Lung (tissue), 12 donors: ENCODE data around the gene NUP205. TPM values are rescaled to one million over a fixed set of nuclear protein-coding genes. Genes with fewer than 3 reads are reported as not detected.
"Not testable (repeated sequence)": the region's sequence is repeated elsewhere in the genome, so short reads cannot be mapped to it uniquely, and the experiment has no call there.

Experiments used
- ATAC-seq: fragments of 200-7000 bp; cut with Tn5 transposase; one replicate; pipeline ENCODE4 v1.9.1; 2020; ENCODE audit warnings: moderate number of reproducible peaks; ENCODE audit not compliant: insufficient read depth, low FRiP score
- DNase-seq, 3 donors: peaks; one replicate each; pipeline ENCODE4 v3.0.0-alpha.2; 2013 to 2017
- H3K27ac ChIP-seq, 2 donors: one replicate each; pipeline ENCODE4 v1.5.1; 2013; ENCODE audit warnings: mild to moderate bottlenecking in 2 of 2, moderate library complexity in 2 of 2, control low read depth in 1 of 2, inconsistent platforms in 1 of 2, low read depth in 1 of 2, low read length in 1 of 2
- H3K27me3 ChIP-seq, 3 donors: one replicate each; pipeline ENCODE4 v1.5.1; 2013; ENCODE audit warnings: low read length in 2 of 3; ENCODE audit not compliant: control insufficient read depth in 3 of 3, insufficient read depth in 3 of 3
- H3K36me3 ChIP-seq, 4 donors: one replicate each; pipeline ENCODE4 v1.5.1; 2013; ENCODE audit warnings: low read length in 4 of 4, mild to moderate bottlenecking in 1 of 4, moderate library complexity in 1 of 4; ENCODE audit not compliant: control insufficient read depth in 4 of 4, insufficient read depth in 4 of 4
- H3K4me1 ChIP-seq, 5 donors: one replicate each; pipeline ENCODE4 v1.5.1; 2013; ENCODE audit warnings: low read length in 5 of 5, mild to moderate bottlenecking in 2 of 5, moderate library complexity in 1 of 5; ENCODE audit not compliant: control insufficient read depth in 5 of 5, insufficient read depth in 5 of 5
- H3K4me3 ChIP-seq: one replicate; pipeline ENCODE4 v1.5.1; 2013; ENCODE audit warnings: mild to moderate bottlenecking, control low read depth, moderate library complexity
- H3K9ac ChIP-seq, 2 donors: one replicate each; pipeline ENCODE4 v1.5.1; 2013; ENCODE audit warnings: low read length in 2 of 2, control low read depth in 1 of 2; ENCODE audit not compliant: insufficient read depth in 1 of 2
- H3K9me3 ChIP-seq, 4 donors: one replicate each; pipeline ENCODE4 v1.5.1; 2013; ENCODE audit warnings: low read length in 3 of 4, mild to moderate bottlenecking in 1 of 4, moderate library complexity in 1 of 4; ENCODE audit not compliant: control insufficient read depth in 4 of 4, insufficient read depth in 3 of 4
- CTCF ChIP-seq: IDR thresholded peaks from 2 replicates; pipeline ENCODE4 v1.5.1; 2012; ENCODE audit warnings: mild to moderate bottlenecking; ENCODE audit errors: control extremely low read depth, extremely low read depth
- WGBS, 2 donors: extraction: QIAGEN DNeasy Blood & Tissue Kit; methylation state at CpG; one replicate each; pipeline ENCODE4 v1.1.7; 2013; 5-methylcytosine and 5-hydroxymethylcytosine counted together
- polyA plus RNA-seq, 2 donors: library from polyadenylated mRNA; stranded (reverse); fragments of 200-250 nt; gene quantifications; one replicate each; pipeline ENCODE4 v1.2.1, GENCODE V29; 2013
- total RNA-seq, 2 donors: library from RNA; depleted of rRNA in 1 of 2; stranded (reverse); fragments of >200 nt in 1 of 2; gene quantifications; one replicate each; pipeline ENCODE4 v1.2.1, GENCODE V29; 2014 to 2021
- donor health status: control.
- donor health status: control.
- donor health status: Bipolar disorder and iron deficiency.
- donor health status: healthy.
- donor health status: DM: yes; HTN: yes; CAD: no.

NUP205 gene
- total and polyA plus RNA-seq, 4 donors: 23.1 to 41.2 (median 34.4) TPM

- H3K36me3 ChIP-seq: peaks cover 15 to 32% (median 20%) of the 10 kb centered on the region in 4 donors
- no peaks in the 10 kb centered on the region for H3K27me3 ChIP-seq
- H3K27ac ChIP-seq: no peak overlapping the region
- DNase-seq (no peak), ATAC-seq (no peak)
- H3K9me3 ChIP-seq: no peaks in the 10 kb centered on the region
- WGBS, 2 donors: 98 to 100% methylated on average over 7 of the region's 7 CpGs
- no peak overlapping the region for H3K4me3 ChIP-seq
- no peak for TF ChIP-seq CTCF
- no peaks in the 10 kb centered on the region for H3K4me1 ChIP-seq
- no peak overlapping the region for H3K9ac ChIP-seq
Observed at GRCh38 chr7:135634191-135634878, 76.6 kb downstream of the NUP205 start.

GRCh38 chr7:135639690-135640089, 82.0 kb downstream of the NUP205 start:
- not testable (repeated sequence) for DNase-seq, ATAC-seq, H3K9me3 ChIP-seq, H3K27ac ChIP-seq, H3K4me3 ChIP-seq, H3K27me3 ChIP-seq, H3K9ac ChIP-seq, H3K4me1 ChIP-seq
- H3K36me3 ChIP-seq: peaks cover 13 to 33% (median 25%) of the 10 kb centered on the region in 4 donors

GRCh38 chr7:135644154-135644553, 86.4 kb downstream of the NUP205 start:
- H3K9me3 ChIP-seq: no peaks in the 10 kb centered on the region
- no peaks in the 10 kb centered on the region for H3K4me1 ChIP-seq
- no peak for TF ChIP-seq CTCF
- H3K9ac ChIP-seq: no peak overlapping the region
- WGBS, 2 donors: 60 to 78% methylated on average over 3 of the region's 3 CpGs
- H3K27me3 ChIP-seq: no peaks in the 10 kb centered on the region
- DNase-seq (no peak), ATAC-seq (no peak)
- H3K27ac ChIP-seq: no peak overlapping the region
- H3K36me3 ChIP-seq: peaks cover 10 to 36% (median 22%) of the 10 kb centered on the region in 4 donors
- H3K4me3 ChIP-seq: no peak overlapping the region

GRCh38 chr7:135644729-135645128, 87.0 kb downstream of the NUP205 start:
- Histone ChIP-seq H3K27me3 (no peaks in the 10 kb centered on the region), H3K9me3 (no peaks in the 10 kb centered on the region), H3K27ac (no peak overlapping the region), H3K36me3 (peaks cover 9 to 32% (median 20%) of the 10 kb centered on the region in 4 donors), H3K4me1 (no peaks in the 10 kb centered on the region), H3K9ac (no peak overlapping the region), H3K4me3 (no peak overlapping the region)
- ATAC-seq (no peak), DNase-seq (no peak)
- 68 to 82% methylated on average over 3 of the region's 3 CpGs for WGBS, 2 donors
- no peak for TF ChIP-seq CTCF
